HG03354 (cell line): ENCODE results near the gene DMRT1.

Experiments used
- ATAC-seq: cut with Tn5 transposase; IDR thresholded peaks from one replicate; pipeline ENCODE4 v1.9.1; 2021; ENCODE audit warnings: mild to moderate bottlenecking; ENCODE audit not compliant: unreplicated experiment, poor library complexity, severe bottlenecking

The DMRT1 gene

DNA sequence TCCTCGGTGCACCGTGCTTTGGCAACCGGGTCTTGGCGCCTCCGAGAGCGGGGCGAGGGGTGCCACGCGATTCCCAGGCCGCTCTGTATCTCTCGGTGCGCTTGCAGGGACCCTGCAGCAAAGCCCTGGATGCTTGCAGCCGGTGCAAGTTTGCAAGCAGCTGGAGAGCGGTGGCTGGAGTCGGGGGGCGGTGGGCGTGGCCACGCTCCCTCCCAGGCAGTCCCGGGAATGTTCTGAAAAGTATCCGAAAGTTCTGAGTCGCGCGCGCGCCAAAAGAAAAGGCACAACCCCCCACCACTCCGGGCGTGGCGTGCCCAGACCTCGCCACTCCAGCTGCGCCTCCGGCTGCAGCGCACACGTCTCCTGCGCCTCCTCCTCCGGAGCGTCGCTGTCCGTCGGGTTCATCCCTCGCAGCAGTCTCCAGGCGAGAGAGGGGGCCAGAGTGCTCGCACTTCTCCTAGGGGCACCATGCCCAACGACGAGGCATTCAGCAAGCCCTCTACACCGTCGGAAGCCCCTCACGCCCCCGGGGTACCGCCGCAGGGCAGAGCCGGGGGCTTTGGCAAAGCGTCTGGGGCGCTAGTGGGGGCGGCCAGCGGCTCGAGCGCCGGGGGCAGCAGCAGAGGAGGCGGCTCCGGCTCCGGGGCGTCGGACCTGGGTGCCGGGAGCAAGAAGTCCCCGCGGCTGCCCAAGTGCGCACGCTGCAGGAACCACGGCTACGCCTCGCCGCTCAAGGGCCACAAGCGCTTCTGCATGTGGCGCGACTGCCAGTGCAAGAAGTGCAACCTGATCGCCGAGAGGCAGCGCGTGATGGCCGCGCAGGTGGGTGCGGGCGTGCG is at the start of gene DMRT1:
Gene DMRT1 (plus strand): TSS at position 327 of the 839 bp plus-strand sequence. CDS start 142 bp downstream, at position 469.
- ATAC-seq = no peak

DNA sequence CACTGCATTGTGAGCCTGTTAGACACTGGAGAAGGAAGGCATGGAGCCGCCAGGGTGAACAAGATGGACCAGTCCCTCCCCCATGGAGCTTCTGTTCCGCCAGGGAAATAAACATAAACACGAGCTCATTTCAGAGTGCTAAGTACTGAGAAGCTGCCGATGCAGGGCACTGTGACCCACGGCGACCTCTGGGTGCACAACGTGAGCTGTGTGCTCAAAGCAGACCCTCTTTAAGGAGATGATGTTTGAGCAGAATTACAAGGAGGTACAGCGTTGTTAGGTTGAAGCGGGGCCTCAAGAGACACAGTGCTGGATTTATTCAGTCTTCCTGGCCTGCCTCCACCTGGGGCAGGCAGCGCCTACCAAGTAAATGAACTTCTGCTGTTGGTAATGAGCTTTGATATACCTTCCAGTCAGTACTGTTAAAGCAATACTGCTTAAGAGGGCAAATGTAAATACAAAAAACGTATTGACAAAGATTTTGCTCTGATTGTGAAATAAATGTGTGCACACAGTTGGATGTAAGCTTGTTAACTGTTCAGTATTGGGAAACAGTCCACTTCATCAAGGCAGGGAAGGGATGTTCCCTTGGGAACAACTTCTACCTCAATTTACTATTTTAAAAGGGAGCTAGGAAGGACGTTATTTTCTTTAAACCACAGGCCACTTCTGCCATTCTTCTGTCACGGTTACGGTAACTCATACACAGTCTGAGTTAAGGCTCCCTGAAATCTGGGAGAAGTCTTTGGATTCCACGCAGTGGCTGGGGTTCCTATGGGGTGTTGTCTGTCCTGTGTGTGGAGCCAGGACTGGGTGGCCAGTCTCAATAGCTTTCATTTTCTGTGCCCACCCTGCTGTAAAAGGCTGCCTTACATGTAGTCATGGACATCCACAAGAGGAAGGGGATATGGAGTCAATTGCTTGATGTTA is 48.9 kb upstream of the DMRT1 start:
- ATAC-seq = no peak

DNA sequence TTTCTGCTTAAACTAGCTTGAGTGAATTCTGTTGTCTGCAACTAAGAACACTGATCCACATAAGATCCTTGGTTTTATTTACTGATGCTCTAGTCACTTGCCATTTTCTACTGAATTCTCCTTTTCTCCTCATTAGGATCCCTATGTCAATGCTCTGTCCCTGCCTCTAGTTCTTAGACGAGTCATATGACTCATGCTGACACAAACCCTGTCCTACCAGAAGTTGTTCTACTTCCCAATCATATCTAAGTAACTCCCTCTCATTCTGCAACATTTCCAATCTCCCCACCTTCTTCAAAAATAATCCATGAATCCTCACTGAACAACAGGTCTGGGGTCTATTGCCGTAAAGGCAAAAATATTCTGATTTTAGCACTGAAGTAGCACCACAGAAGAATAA is 47.1 kb upstream of the DMRT1 start:
- no peak for ATAC-seq

DNA sequence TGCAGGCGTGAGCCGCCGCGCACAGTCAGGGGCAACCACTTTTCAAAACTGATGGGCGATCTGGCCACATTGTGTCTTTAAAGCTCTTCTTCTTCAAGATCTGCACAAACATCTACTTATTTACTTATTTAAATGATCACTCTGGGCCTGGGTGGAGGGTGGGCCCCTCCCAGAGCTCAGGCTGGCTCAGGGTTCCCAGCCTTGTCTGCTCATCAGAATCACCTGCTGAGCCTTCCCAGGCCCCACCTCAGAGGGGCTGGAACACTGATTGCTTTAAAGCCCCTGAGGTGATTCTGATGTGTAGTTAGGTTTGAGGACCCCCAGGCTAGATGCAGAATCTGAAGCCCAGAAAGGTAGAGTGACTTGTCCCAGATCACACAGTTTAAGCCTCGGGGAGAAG is 45.6 kb upstream of the DMRT1 start:
- ATAC-seq = no peak

DNA sequence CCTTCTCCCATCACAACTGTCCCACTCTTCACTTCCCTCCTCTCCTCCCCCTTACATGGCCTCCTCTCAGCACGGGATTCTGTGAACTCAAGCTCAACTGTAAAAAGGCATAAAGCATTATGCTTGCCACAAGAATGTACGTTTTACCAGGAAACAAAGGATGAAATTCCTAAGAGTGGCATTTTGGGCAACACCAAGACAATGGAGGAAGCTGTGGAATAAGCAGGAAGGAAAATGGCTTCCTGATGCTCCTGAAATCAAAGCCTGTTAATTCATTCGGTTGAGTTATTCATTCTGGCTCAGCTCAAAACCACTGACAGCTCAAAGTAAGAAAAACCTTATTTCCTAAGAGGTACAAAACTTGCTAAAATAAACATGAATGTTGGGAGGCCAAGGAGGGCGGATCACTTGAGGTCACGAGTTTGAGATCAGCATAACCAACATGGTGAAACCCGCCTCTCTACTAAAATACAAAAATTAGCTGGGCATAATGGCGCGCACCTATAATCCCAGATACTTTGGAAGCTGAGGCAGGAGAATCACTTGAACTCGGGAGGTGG is 40.8 kb upstream of the DMRT1 start:
- ATAC-seq = no peak

DNA sequence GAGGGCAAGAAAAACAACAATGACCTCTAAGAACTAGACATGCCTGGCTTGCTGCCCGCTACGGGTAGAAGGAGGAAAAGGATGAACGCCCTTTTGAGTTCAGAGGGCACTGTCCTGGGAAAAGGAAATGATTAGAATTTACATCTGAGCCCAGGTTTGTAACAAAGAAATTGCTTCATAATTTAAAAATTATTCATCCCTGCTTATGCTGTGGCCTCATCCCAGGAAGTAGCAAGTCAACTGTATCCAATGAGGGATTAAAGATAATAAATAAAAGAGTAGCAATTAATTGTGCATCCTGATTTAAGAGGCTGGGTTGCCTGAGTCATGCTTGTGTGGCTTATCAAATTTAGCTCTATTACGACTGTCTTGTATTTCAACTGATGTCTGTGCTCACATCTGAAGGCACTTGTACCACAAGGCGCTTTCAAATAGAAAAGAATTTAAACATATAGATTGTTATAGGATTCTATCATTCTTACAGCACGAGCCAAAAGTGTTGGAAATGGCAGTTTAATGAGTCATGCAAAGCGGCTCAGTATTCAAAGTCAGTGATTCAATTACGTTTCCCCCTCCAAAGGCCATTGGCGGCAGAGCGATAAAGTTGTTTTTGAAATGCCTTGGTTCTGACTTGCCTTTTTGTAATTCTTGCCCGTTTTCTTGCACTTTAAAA is 40.0 kb upstream of the DMRT1 start:
- ATAC-seq = no peak

DNA sequence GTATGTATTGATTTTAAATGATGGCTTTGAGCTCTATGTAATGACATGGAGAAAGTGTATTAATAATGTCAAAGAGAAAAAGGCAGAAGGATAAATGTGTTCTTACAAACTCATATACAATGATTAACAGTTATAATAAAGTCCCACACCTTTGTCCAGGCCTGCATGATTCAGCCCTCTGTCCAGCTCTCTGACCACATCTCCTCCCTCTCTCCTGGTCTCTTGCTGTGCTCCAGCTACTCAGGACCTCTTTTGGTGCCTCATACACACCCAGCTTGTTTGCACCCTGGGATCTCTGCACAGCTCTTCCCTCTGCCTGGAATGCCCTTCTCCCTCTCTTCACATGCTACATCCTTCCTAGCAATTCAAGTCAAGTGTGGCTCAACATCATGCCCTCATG is 37.5 kb upstream of the DMRT1 start:
- ATAC-seq = no peak

DNA sequence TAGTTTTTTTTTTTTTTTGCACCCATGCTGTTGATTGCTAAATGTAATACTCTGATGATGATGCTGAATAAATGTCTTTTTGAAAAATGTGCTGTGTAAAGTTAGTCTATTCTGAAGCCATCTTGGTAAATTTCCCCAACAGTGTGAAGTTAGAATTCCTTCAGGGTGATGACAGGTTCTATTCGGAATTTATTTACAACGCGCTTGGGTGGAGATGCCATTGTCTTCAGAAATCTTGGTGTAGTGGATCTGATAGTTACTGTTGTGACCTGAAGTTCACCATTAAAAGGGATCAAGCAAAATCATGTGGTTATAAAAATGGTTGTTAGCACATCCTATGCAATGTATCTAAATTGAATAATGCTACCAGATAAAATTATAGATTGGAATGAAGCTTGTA is 36.3 kb upstream of the DMRT1 start:
- no peak for ATAC-seq

DNA sequence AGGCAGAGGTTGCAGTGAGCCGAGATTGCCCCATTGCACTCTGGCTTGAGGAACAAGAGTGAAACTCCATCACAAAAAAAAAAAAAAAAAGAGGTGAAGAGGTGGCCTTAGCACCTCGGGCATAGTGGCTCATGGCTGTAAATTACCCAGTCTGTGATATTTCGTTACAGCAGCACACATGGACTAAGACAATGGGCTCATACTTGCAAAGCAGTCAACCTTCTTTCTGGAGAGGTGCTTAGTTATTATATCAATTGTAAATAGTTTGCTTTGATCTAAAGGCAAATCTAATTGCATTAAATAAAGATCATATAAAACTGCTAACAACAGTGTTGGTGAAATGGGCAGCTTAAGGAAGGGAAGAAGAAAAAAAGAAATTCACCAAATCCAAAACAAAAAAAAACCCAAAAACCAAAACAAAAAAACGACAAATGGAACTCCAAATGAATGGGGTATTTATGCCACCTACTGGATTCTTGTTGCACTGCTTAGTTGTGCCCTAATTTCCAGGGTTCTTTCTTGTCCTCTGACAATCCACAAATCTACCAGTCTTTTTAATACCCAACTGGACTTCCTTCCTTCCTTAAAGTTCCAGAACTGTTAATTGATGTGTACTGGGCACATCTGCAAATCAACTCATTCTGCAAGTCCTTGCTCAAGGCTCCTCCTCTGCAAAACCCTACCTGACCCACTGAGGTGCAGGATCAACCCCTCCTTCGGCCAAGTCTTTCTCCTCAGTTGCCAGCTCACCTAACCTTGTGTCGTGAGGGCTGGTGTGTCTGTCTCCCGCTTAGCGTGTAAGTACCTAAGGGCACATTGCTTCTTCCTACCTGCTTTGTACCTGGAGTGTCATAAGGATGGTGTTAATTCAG is 35.0 kb upstream of the DMRT1 start:
- ATAC-seq = no peak

DNA sequence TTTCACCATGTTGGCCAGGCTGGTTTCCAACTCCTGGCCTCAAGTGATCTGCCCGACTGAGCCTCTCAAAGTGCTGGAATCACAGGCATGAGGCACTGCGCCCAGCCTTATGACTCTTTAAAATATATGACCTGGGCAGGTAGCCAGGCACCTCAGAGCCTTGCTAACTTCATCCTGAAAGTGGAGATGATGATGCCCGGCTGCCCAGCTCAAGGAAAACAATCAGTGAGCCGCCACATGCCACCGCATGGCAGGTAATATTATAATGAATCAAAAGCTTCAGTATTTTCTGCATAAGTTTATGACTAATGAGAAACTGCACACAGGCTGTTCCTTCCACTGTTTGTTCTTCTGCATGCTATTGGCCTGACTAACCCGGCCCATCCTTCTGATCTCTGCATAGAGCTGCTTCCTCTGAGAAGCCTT is 30.4 kb upstream of the DMRT1 start:
- ATAC-seq = no peak

DNA sequence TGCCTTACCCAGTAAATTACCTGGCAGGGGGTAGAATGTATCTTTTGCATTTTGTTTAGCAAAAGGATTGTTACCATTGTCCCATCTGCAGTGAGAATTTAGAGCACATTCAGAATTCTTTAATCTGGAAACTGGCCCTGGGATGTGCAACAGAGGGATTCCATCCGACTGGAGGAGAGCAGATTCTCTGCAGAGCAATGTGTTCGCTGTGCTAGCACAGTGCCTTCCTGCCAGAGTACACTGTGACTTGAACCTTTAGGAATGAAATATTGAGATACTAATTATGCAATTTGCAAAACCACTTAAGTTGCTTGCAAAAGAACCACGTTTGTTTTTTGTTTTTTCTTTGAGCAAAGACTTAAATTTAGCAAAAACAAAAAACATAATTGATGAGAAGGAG is 22.5 kb upstream of the DMRT1 start:
- no peak for ATAC-seq

DNA sequence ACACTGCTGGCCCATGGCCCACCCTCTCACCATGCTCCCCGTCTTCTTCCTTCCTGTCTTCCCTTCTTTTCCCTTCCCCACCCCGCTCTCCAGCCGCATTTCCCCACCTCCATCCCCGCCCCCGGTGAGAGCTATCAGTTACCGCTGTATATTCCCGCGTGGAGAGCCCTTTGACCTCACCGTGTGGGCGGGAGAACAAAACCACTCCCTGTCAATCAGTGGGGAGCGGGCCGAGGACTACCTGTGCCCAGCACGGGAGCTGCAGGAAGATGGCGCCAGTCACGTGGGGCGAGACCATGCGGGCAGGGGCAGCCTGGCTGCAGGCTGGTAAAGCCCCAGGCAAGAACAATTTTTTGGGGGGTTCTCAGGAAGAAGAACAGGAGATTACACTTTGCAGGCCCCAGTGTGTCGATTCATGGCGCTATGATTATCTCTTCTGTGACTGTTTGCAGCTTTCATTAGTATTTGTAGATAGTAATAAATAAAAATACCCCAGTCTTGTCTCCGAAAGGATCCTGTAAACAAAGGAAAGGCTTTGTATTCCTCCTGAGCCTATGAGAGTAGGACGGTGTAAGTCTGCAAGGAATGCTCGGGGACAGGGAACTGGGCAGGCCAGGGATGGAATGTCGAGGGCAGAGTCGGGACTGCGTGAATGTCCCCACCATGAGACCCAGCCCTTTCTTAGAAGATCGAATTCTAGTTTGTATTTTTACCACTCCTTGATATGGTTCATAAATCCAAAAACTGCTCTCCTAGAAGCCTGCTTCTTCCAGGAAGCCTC is 14.8 kb upstream of the DMRT1 start:
- no peak for ATAC-seq

DNA sequence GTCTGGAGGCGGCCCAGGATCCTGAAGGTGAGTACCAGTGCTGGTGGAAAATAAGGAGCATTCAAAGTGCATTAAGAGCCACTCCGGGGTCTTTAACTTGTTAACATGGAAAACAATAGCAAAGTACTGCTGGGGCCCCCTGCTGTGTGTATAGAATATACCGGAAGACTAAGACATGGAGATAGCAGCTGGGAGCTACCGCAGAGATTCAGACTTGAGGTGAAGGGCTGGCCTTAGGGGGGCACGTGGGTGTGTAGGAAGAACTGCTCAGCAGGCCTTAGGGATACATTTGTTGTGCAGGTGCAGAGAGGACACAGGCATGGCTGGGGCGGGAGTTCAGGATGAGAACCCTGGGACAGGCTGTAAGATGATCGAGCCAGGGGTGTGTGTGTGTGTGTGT is 1.2 kb upstream of the DMRT1 start:
- ATAC-seq = no peak

DNA sequence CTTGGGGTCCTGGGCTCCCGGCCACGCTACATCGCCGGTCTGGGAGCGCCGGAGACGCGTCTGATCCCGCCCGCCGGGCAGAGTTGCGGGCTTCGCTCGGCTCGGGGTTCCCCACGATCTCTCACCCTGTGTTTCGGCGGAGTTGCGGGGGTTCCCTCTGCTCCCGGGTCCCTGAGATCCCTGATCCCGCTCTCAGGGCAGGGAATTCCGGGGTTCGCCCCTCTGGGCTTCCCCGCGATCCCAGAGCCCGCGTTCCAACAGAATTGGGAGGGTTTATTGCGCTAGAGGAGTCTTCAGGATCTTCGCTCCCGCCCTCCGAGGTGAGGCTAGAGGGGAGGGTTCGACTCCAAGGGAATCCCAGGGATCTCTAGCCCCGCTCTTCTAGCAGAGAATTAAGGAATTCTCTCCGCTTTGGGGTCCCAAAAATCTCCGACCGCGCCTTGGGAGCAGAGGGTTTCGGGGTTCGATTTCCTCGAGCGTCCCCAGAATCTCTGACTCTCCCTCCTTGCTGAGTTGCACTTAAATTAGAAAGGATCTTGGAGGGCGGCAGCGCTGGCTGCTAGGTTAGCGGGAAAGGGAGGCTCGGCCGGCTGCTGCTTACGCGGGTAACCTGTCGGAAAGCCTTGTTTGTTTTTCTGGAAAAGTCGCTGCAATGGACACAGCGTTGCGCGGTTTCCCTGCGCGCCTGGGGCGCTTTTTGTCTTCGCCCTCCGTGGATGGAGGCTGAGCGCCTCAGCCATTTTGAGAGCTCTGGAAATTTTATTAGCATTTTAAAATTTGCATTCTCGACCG is 1.3 kb downstream of the DMRT1 start:
- ATAC-seq = no peak

DNA sequence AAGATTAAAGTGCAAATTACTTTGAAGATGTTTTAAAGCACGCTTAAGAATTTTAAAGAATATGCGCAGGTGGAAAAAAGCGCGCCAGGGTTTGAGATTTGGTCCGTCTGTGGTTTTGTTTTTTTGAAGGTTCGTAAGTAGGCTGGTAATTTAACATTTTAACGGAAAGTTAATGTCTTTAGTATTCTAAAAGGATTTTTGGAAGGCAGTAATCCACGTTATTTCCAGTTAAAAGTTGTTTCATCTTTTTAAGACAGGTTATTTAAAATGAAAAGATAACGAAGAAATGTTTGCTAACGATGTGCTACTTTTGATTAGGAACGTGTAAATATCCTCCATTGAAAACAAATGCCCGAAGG is 1.9 kb downstream of the DMRT1 start:
- no peak for ATAC-seq

DNA sequence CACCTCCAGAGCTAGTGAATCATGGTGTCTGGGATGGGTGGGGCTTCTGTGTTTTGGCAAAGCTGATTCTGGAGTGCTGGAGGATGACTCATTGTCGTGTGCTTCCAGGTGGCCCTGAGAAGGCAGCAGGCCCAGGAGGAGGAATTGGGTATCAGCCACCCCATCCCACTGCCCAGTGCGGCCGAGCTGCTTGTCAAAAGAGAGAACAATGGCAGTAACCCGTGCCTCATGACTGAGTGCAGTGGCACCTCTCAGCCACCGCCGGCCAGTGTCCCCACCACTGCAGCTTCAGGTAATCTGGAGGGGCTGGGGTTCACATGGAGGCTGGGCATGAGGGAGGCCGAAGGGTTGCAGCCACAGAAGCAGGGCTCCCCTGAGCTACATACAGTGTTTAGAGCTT is 5.4 kb downstream of the DMRT1 start:
- ATAC-seq = no peak

DNA sequence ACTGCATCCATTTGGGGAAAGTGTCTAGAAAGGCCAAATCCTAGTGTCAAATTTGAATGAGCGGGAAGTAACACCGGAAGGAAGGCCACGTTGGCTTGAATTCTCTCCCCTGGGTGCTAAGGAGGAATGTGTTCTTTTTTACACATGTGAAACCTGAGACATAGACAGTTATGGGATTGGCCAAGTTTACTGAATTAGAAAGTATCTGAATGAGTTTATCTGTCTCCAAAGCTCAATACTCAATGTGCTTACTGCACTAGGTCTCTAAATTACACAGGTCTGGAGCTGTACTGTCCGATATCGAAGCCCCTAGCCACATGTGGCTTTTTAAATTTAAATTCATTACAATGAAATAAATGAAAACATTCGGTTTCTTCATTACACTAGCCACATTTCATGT is 6.0 kb downstream of the DMRT1 start:
- ATAC-seq = no peak

DNA sequence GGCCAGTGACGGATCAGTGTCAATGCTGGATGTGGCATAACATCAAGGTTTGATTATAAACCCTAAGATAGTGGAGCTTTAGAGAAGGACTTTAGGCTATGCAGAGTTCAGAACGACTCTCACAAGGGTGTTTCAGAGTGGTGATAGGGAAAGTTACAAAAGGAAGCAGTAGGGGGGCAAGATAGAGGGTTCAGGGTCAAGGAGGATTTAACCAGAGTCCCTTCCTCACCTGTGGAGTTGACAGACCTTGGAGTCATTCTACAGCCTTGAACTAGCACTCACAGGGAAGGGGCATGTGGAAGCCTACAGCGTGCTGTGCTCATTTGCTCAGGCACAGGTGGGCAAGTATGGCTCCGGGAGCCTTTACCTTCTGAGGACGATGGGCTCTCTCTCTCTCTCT is 7.9 kb downstream of the DMRT1 start:
- no peak for ATAC-seq
